GM12878 (cell line): ENCODE results near the gene PSMD11. TPM values are rescaled to one million over a fixed set of nuclear protein-coding genes. Genes with fewer than 3 reads are reported as not detected.

Source experiments
- ATAC-seq: fragments of 200-7000 bp; cut with Tn5 transposase; 3 replicates; pipeline ENCODE4 v1.9.1; 2020; ENCODE audit warnings: mild to moderate bottlenecking, moderate library complexity
- BruUV-seq: library from RNA; stranded (reverse); fragments of 400-500 nt; replicated peaks from 2 replicates; lab custom pipeline; 2021; lab: Mats Ljungman, UMichigan
- CTCF ChIA-PET: fragments of 300-600 bp; sonication (Branson Sonifier 250); formaldehyde crosslinking; extraction: SDS; loops from one replicate; lab custom pipeline; 2021; ENCODE audit warnings: inconsistent platforms; lab: Yijun Ruan, JAX
- POLR2A ChIA-PET: fragments of 350-600 bp; formaldehyde crosslinking; extraction: SDS; loops from one replicate; lab custom pipeline; 2021; ENCODE audit warnings: inconsistent platforms; lab: Charles Lee
- RAD21 ChIA-PET: fragments of 300-600 bp; sonication (Branson Sonifier 250); formaldehyde crosslinking; loops from one replicate; lab custom pipeline; 2023; ENCODE audit warnings: antibody characterized with exemption; ENCODE audit not compliant: unreplicated experiment; lab: Charles Lee
- SMC1A ChIA-PET: fragments of 300-600 bp; sonication (Branson Sonifier 250); formaldehyde crosslinking; loops from one replicate; lab custom pipeline; 2023; ENCODE audit not compliant: unreplicated experiment, uncharacterized antibody; lab: Charles Lee
- DNase-seq: peaks from one replicate; pipeline ENCODE4 v3.0.0-alpha.2; 2011; ENCODE audit warnings: low read depth, low spot score
- FAIRE-seq: peaks from 3 replicates; lab custom pipeline; 2011; peaks lifted over from hg19 to GRCh38; lab: Jason Lieb, UNC
- H2AFZ ChIP-seq: 2 replicates; pipeline ENCODE4 v1.6.0; 2011; ENCODE audit warnings: low read depth, low read length, control low read depth; ENCODE audit not compliant: control insufficient read depth
- H3K27ac ChIP-seq: 2 replicates; pipeline ENCODE4 v1.5.1; 2011; ENCODE audit warnings: control low read depth; ENCODE audit not compliant: control insufficient read depth, insufficient read depth
- H3K27me3 ChIP-seq, 2 experiments: replicated peaks in 1 of 2; 2 replicates each; pipeline versions ENCODE4 v1.6.0 to v1.6.1; 2011; ENCODE audit warnings: low read length in 1 of 2; ENCODE audit not compliant: control insufficient read depth in 2 of 2, insufficient read depth in 2 of 2
- H3K36me3 ChIP-seq, 2 experiments: 2 replicates each; pipeline ENCODE4 v1.5.1; 2011; ENCODE audit warnings: low read length in 1 of 2; ENCODE audit not compliant: control insufficient read depth in 2 of 2, insufficient read depth in 2 of 2
- H3K4me1 ChIP-seq: 2 replicates; pipeline ENCODE4 v1.6.1; 2011; ENCODE audit warnings: mild to moderate bottlenecking, low read length, moderate library complexity, mixed read lengths; ENCODE audit not compliant: control insufficient read depth, insufficient read depth
- H3K4me2 ChIP-seq: 2 replicates; pipeline ENCODE4 v1.6.0; 2011; ENCODE audit warnings: control low read depth; ENCODE audit not compliant: control insufficient read depth, insufficient read depth
- H3K4me3 ChIP-seq: fragments of 200-600 bp; sonication (generic); 2 replicates; pipeline ENCODE4 v1.5.1; 2016
- H3K79me2 ChIP-seq: 2 replicates; pipeline ENCODE4 v1.6.0; 2011; ENCODE audit warnings: low read length; ENCODE audit not compliant: control insufficient read depth, insufficient read depth
- H3K9ac ChIP-seq: 2 replicates; pipeline ENCODE4 v1.8.0; 2011; ENCODE audit warnings: low read length, control low read depth, mixed read lengths; ENCODE audit not compliant: control insufficient read depth, insufficient read depth
- H3K9me3 ChIP-seq: replicated peaks from 3 replicates; pipeline ENCODE4 v1.5.1; 2011; ENCODE audit warnings: mild to moderate bottlenecking, low read length; ENCODE audit not compliant: control insufficient read depth, insufficient read depth
- H4K20me1 ChIP-seq: 2 replicates; pipeline ENCODE4 v1.6.0; 2011; ENCODE audit not compliant: control insufficient read depth, insufficient read depth
- BHLHE40 ChIP-seq, 2 experiments: fragments of 450-650 bp in 1 of 2; IDR thresholded peaks; 2 replicates each; pipeline ENCODE4 v1.6.1; 2011 to 2017; ENCODE audit warnings: low read depth in 2 of 2, borderline replicate concordance in 1 of 2, improper control_type of control experiment in 1 of 2, low read length in 1 of 2, mild to moderate bottlenecking in 1 of 2
- CREB1 ChIP-seq: IDR thresholded peaks from 2 replicates; pipeline ENCODE4 v1.6.1; 2012; ENCODE audit warnings: low read depth, mild to moderate bottlenecking, inconsistent platforms
- MXI1 ChIP-seq: fragments of 150-350 bp; IDR thresholded peaks from 2 replicates; pipeline ENCODE4 v1.6.1; 2011; ENCODE audit warnings: low read depth, mild to moderate bottlenecking, inconsistent platforms, low read length, improper control_type of control experiment
- MYB ChIP-seq: fragments of 150-350 bp; IDR thresholded peaks from 2 replicates; pipeline ENCODE4 v1.6.1; 2014; ENCODE audit warnings: mild to moderate bottlenecking, low read depth, low read length, borderline replicate concordance
- NRF1 ChIP-seq: conservative IDR thresholded peaks from 2 replicates; pipeline ENCODE4 v1.6.1; 2011; ENCODE audit warnings: mild to moderate bottlenecking, low read depth, low read length, improper control_type of control experiment
- PAX5 ChIP-seq: IDR thresholded peaks from 2 replicates; pipeline ENCODE4 v1.6.1; 2011; ENCODE audit warnings: low read depth, low read length, borderline replicate concordance
- POU2F2 ChIP-seq: IDR thresholded peaks from 3 replicates; pipeline ENCODE4 v1.6.1; 2011; ENCODE audit warnings: low read depth, mild to moderate bottlenecking, low read length, borderline replicate concordance
- RAD51 ChIP-seq: fragments of 450-650 bp; IDR thresholded peaks from 2 replicates; pipeline ENCODE4 v1.6.1; 2016; ENCODE audit warnings: moderate library complexity, mild to moderate bottlenecking, inconsistent platforms
- SIN3A ChIP-seq: IDR thresholded peaks from 2 replicates; pipeline ENCODE4 v1.6.1; 2012; ENCODE audit warnings: low read depth, low read length, improper control_type of control experiment
- SKIL ChIP-seq: fragments of 450-650 bp; IDR thresholded peaks from 2 replicates; pipeline ENCODE4 v1.6.1; 2017; ENCODE audit warnings: mild to moderate bottlenecking, low read depth, inconsistent platforms; ENCODE audit not compliant: poor library complexity, severe bottlenecking
- SREBF2 ChIP-seq: IDR thresholded peaks from 2 replicates; pipeline ENCODE4 v1.6.1; 2012; ENCODE audit warnings: mild to moderate bottlenecking, low read length
- ZBTB33 ChIP-seq: fragments of 450-650 bp; IDR thresholded peaks from 2 replicates; pipeline ENCODE4 v1.6.1; 2017; ENCODE audit warnings: mild to moderate bottlenecking
- ZNF207 ChIP-seq: fragments of 450-650 bp; IDR thresholded peaks from 2 replicates; pipeline ENCODE4 v1.6.1; 2014; ENCODE audit warnings: antibody characterized with exemption, mild to moderate bottlenecking, borderline replicate concordance
- ZNF687 ChIP-seq: fragments of 450-650 bp; IDR thresholded peaks from 2 replicates; pipeline ENCODE4 v1.6.1; 2017; ENCODE audit warnings: mild to moderate bottlenecking, moderate library complexity
- WGBS: methylation state at CpG from one replicate; pipeline ENCODE4 v1.1.6; 2016; ENCODE audit warnings: low lambda C conversion rate; ENCODE audit not compliant: insufficient replicate concordance, insufficient coverage; ENCODE audit errors: missing lambda C conversion rate; 5-methylcytosine and 5-hydroxymethylcytosine counted together
- in situ Hi-C: fragments of 300-500 bp; cut with MboI; formaldehyde crosslinking; loops from 9 replicates; pipeline ENCODE4 v1.14.3; 2018; ENCODE audit warnings: mixed read lengths
- intact Hi-C: fragments of 100-400 bp; cut with micrococcal nuclease; formaldehyde crosslinking; loops from one replicate; pipeline ENCODE4 v1.14.2; 2022; ENCODE audit not compliant: unreplicated experiment
- polyA plus RNA-seq, 11 experiments: library from polyadenylated mRNA; depleted of rRNA in 4 of 11; unstranded in 6 of 11; stranded (reverse) in 5 of 11; fragments of >200 nt; fragmentation: Nextera tagmentation in 4 of 11; fragmentation: Illumina TruSeq in 1 of 11; extraction: Ambion mirVana in 4 of 11; extraction: Trizol in 1 of 11; gene quantifications; 1 replicate in 1 of 11; 2 replicates in 10 of 11; pipeline versions ENCODE4 v1.2.1 to v1.2.3, GENCODE V29; 2011 to 2016; ENCODE audit warnings: inconsistent platforms in 2 of 11, missing spikeins in 2 of 11, low read depth in 1 of 11
- total RNA-seq, 4 experiments: library from RNA; depleted of rRNA in 3 of 4; stranded (reverse); fragments of >200 nt in 3 of 4; fragmentation: Illumina TruSeq in 1 of 4; extraction: Trizol in 1 of 4; gene quantifications; 2 replicates each; pipeline versions ENCODE4 v1.2.1 to v1.2.3, GENCODE V29; 2013 to 2021

PSMD11 gene
- total and polyA plus RNA-seq, 10 of the 15 experiments (the other 5 are each of a cell fraction or from before 2014, with no cell fraction given) = 84.1 to 319 (median 120) TPM

- CTCF ChIA-PET = interaction anchor here (0.7 to 1.1 kb wide), 2 partner anchors 16 to 27 kb away, joined by 3 read pairs; no protein-coding TSS in a partner anchor
- Histone ChIP-seq H3K4me3 (no peak overlapping the region), H2AFZ (no peak overlapping the region), H3K9ac (no peak overlapping the region), H3K4me2 (no peak overlapping the region), H3K4me1 (peaks cover 29% of the 10 kb centered on the region), H3K36me3 (peaks cover 0 to 5% of the 10 kb centered on the region in 2 experiments; a peak in 2 of 4 replicates)
- in situ Hi-C loops (no loop called here), intact Hi-C loops (no loop called here)
- BruUV-seq = no TSS peak
- peak; percentile 49 for ATAC-seq
- FAIRE-seq = no peak
- TF ChIP-seq ZNF207 = no peak
- TF ChIP-seq MYB = no peak
- TF ChIP-seq SIN3A = no peak
- no peak for TF ChIP-seq CREB1
- TF ChIP-seq PAX5 = no peak
- no peak for TF ChIP-seq RAD51
- TF ChIP-seq SKIL = no peak
- no peak for TF ChIP-seq ZBTB33
- peak in 1 of 2 experiments; percentile 66; a peak in 2 of 4 replicates for TF ChIP-seq BHLHE40 (IDR thresholded peaks at IDR 0.05; ENCODE audit: borderline replicate concordance in 1 of 2, low read depth in 2 of 2, low read length in 1 of 2)
- TF ChIP-seq NRF1 = no peak
- TF ChIP-seq POU2F2 = no peak
- no peak for TF ChIP-seq SREBF2
- TF ChIP-seq MXI1 = no peak
- TF ChIP-seq ZNF687 = peak; percentile 53; the same call in 1 of the 2 replicates
- TF ChIP-seq, all 136 proteins: peak for 2
- DNase-seq = no peak
- RAD21 ChIA-PET = interaction anchor here (16.4 kb wide), 1 partner anchor 23 kb away, joined by 543 read pairs; no protein-coding TSS in a partner anchor
- H3K27me3 ChIP-seq = no peaks in the 10 kb centered on the region
- no peak overlapping the region for H3K27ac ChIP-seq
- H3K9me3 ChIP-seq = no peaks in the 10 kb centered on the region
- WGBS = 66% methylated on average over 45 of the region's 45 CpGs
- SMC1A ChIA-PET = interaction anchor here (0.6 to 1.8 kb wide), 10 partner anchors 10 to 263 kb away, joined by 3 to 11 read pairs (median 4); no protein-coding TSS in a partner anchor
- POLR2A ChIA-PET = interaction anchor here (0.6 to 12.5 kb wide), 5 partner anchors 16 to 108 kb away, joined by 4 to 308 read pairs (median 4); no protein-coding TSS in a partner anchor
- peaks cover 16% of the 10 kb centered on the region for H3K79me2 ChIP-seq
- H4K20me1 ChIP-seq = no peaks in the 10 kb centered on the region
Measured at GRCh38 chr17:32495359-32496231, 51.3 kb downstream of the PSMD11 start.
